Tibial nerve (tissue), 3 donors: Measurements from ENCODE around the gene DDX59.

Source experiments
- CTCF ChIP-seq, 5 experiments: fragments of 200-600 bp in 3 of 5; fragments of 450-650 bp in 2 of 5; sonication (generic) in 3 of 5; IDR thresholded peaks; one replicate each; pipeline ENCODE4 v1.5.1; 2016 to 2019; ENCODE audit warnings: antibody characterized with exemption in 5 of 5, mild to moderate bottlenecking in 3 of 5, moderate library complexity in 2 of 5
- POLR2A ChIP-seq, 2 donors: fragments of 450-650 bp; IDR thresholded peaks; one replicate each; pipeline ENCODE4 v1.6.1; 2017; ENCODE audit warnings: antibody characterized with exemption in 2 of 2, mild to moderate bottlenecking in 2 of 2, moderate library complexity in 2 of 2

- TF ChIP-seq CTCF (IDR thresholded peaks at IDR 0.05) (no peak), POLR2A (IDR thresholded peaks at IDR 0.05) (no peak)
These were observed 42.7 kb downstream of the DDX59 start for GRCh38 chr1:200626853-200627534.
